Measurements from ENCODE around the gene DAB2IP. TPM values are rescaled to one million over a fixed set of nuclear protein-coding genes. Genes with fewer than 3 reads are reported as not detected.

The DAB2IP gene
- total and polyA plus RNA-seq, 4 donors: 2.3 to 13.1 (median 5.4) TPM

DNA sequence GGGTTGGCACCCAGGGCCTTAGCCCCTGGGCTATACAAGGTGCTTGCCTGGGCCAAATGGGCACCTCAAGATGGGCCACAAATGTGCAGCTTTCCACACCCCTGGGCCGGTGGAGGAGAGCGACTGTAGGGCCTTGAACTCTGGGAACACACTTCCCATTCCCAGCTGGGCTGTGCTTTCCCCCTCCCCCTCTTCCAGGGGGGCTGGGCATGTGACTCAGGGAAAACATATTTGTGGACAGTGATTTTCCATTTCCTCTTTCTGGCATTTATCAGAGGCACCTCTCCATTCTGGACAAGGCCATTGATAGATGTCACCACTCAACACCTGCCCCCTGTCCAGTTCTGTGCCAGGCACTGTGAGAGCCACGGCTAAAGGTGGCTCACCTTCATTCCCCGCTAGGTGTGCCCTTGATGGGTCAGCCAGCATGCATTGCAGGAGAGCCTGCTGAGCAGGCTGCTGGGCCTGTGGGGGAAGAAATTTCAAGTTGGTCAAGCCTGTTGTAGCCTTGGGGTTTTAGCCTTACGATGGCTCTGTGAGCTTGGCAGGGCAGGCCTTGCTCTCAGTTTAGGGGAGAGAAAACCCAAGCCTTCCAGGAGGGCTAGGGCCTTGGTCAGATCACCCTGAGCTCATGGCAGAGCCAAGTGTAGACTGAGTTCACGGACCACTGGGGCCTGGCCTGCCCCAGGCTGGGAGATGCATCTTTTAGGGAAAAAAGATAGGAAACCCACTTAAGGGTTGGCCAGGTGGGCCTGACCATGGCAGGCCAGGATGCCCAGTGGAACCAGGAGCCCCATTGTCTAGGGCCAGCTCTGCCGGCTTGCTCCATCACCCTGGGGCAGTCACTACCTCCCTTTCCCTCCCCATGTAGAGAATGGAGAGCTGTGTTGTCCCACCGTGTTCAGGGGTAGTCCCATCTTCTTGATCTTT lies 113.9 kb downstream of the DAB2IP start:
- H3K9ac ChIP-seq (ENCODE audit: low read depth in 1 of 2, low read length in 2 of 2): no peak overlapping the region
- H3K27ac ChIP-seq (ENCODE audit: low read depth in 1 of 2, low read length in 2 of 2): peak overlapping the region in 1 of 2 donors; percentile 47
- no peak overlapping the region for H3K4me3 ChIP-seq (ENCODE audit: low read depth in 1 of 3, low read length in 3 of 3)
- H3K9me3 ChIP-seq (ENCODE audit: control insufficient read depth in 4 of 4, low read length in 3 of 4): no peaks in the 10 kb centered on the region
- WGBS: 69% methylated on average over 8 of the region's 8 CpGs
- TF ChIP-seq SP1 (IDR thresholded peaks at IDR 0.05): peak; percentile 59
- no peak for TF ChIP-seq FOXA2 (IDR thresholded peaks at IDR 0.05)
- peaks cover 0 to 3% (median 1%) of the 10 kb centered on the region in 4 donors for H3K4me1 ChIP-seq (ENCODE audit: control insufficient read depth in 4 of 4, insufficient read depth in 4 of 4, low read length in 3 of 4)
- H3K27me3 ChIP-seq (ENCODE audit: control insufficient read depth in 4 of 4, insufficient read depth in 4 of 4, low read length in 3 of 4): no peaks in the 10 kb centered on the region
- no peak for DNase-seq (ENCODE audit: low spot score)
- H3K36me3 ChIP-seq (ENCODE audit: control insufficient read depth in 4 of 4, insufficient read depth in 3 of 4, low read depth in 1 of 4, low read length in 3 of 4): peaks cover 7 to 55% (median 20%) of the 10 kb centered on the region in 4 donors

DNA sequence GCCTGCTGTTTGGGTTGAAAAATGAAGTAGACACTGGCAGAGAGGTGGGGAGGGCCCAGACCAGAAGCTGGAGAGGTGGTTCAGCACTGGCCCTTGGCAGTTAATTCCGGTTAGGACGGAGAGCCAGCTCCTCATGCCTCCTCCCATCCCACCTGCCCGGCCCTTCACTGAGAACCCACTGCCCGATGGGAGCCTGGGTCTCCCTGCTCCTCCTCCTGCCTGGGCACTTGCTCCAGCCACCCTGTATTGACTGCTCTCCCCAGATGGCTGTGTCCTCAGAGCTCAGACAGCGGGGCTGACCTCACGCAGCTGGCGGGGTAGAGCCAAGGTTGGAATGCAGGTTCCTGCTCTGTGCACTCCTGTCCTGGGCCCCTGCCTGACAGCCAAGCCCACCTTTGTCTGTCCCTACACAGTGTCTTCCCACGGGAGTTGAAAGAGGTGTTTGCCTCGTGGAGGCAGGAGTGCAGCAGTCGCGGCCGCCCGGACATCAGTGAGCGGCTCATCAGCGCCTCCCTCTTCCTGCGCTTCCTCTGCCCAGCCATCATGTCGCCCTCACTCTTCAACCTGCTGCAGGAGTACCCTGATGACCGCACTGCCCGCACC lies 114.7 kb downstream of the DAB2IP start:
- H3K27me3 ChIP-seq (ENCODE audit: control insufficient read depth in 4 of 4, insufficient read depth in 4 of 4, low read length in 3 of 4): no peaks in the 10 kb centered on the region
- no peaks in the 10 kb centered on the region for H3K9me3 ChIP-seq (ENCODE audit: control insufficient read depth in 4 of 4, low read length in 3 of 4)
- no peak overlapping the region for H3K27ac ChIP-seq (ENCODE audit: low read depth in 1 of 2, low read length in 2 of 2)
- H3K9ac ChIP-seq (ENCODE audit: low read depth in 1 of 2, low read length in 2 of 2): no peak overlapping the region
- TF ChIP-seq SP1 (IDR thresholded peaks at IDR 0.05): no peak
- TF ChIP-seq REST (IDR thresholded peaks at IDR 0.05): no peak
- TF ChIP-seq ZBTB33 (IDR thresholded peaks at IDR 0.05): no peak
- TF ChIP-seq TAF1 (conservative IDR thresholded peaks at IDR 0.05): no peak
- TF ChIP-seq JUND (IDR thresholded peaks at IDR 0.05): no peak
- no peak for TF ChIP-seq RXRA (IDR thresholded peaks at IDR 0.05)
- TF ChIP-seq NR2F2 (IDR thresholded peaks at IDR 0.05): no peak
- TF ChIP-seq, protein P1, sequence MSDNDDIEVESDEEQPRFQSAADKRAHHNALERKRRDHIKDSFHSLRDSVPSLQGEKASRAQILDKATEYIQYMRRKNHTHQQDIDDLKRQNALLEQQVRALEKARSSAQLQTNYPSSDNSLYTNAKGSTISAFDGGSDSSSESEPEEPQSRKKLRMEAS (IDR thresholded peaks at IDR 0.05): no peak
- no peak for TF ChIP-seq HNF4A (conservative IDR thresholded peaks at IDR 0.05)
- no peak for TF ChIP-seq GABPA (IDR thresholded peaks at IDR 0.05 in 1 of 2, conservative IDR thresholded peaks at IDR 0.05 in 1 of 2)
- TF ChIP-seq, protein P2, sequence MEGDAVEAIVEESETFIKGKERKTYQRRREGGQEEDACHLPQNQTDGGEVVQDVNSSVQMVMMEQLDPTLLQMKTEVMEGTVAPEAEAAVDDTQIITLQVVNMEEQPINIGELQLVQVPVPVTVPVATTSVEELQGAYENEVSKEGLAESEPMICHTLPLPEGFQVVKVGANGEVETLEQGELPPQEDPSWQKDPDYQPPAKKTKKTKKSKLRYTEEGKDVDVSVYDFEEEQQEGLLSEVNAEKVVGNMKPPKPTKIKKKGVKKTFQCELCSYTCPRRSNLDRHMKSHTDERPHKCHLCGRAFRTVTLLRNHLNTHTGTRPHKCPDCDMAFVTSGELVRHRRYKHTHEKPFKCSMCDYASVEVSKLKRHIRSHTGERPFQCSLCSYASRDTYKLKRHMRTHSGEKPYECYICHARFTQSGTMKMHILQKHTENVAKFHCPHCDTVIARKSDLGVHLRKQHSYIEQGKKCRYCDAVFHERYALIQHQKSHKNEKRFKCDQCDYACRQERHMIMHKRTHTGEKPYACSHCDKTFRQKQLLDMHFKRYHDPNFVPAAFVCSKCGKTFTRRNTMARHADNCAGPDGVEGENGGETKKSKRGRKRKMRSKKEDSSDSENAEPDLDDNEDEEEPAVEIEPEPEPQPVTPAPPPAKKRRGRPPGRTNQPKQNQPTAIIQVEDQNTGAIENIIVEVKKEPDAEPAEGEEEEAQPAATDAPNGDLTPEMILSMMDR (IDR thresholded peaks at IDR 0.05; ENCODE audit: low read depth, low read length, missing input control): no peak
- TF ChIP-seq RAD21 (IDR thresholded peaks at IDR 0.05): no peak
- 97% methylated on average over 19 of the region's 19 CpGs for WGBS
- H3K4me1 ChIP-seq (ENCODE audit: control insufficient read depth in 4 of 4, insufficient read depth in 4 of 4, low read length in 3 of 4): peaks cover 0 to 3% (median 1%) of the 10 kb centered on the region in 4 donors
- no peak for DNase-seq (ENCODE audit: low spot score)
- H3K4me3 ChIP-seq (ENCODE audit: low read depth in 1 of 3, low read length in 3 of 3): no peak overlapping the region
- H3K36me3 ChIP-seq (ENCODE audit: control insufficient read depth in 4 of 4, insufficient read depth in 3 of 4, low read depth in 1 of 4, low read length in 3 of 4): peaks cover 8 to 55% (median 20%) of the 10 kb centered on the region in 4 donors

Measured in liver (tissue), 9 donors.